HG03457 (cell line): ENCODE measurements around the gene SERPINI2.
"Not testable (repeated sequence)": the region's sequence is repeated elsewhere in the genome, so short reads cannot be mapped to it uniquely, and the experiment has no call there.

Experiments used
- ATAC-seq: cut with Tn5 transposase; IDR thresholded peaks from one replicate; pipeline ENCODE4 v1.9.1; 2021; ENCODE audit warnings: moderate number of reproducible peaks; ENCODE audit not compliant: unreplicated experiment

Gene SERPINI2

GRCh38 chr3:167451282-167451681, 22.6 kb downstream of the SERPINI2 start:
- ATAC-seq = no peak

GRCh38 chr3:167450675-167451074, 23.2 kb downstream of the SERPINI2 start:
- no peak for ATAC-seq

GRCh38 chr3:167450195-167450594, 23.6 kb downstream of the SERPINI2 start:
- no peak for ATAC-seq

GRCh38 chr3:167445491-167445890, 28.4 kb downstream of the SERPINI2 start:
- ATAC-seq = no peak

GRCh38 chr3:167441256-167441655, 32.6 kb downstream of the SERPINI2 start:
- no peak for ATAC-seq

- ATAC-seq = no peak
Measured at GRCh38 chr3:167437428-167438139, 36.3 kb downstream of the SERPINI2 start.

- not testable (repeated sequence) for ATAC-seq
Measured at GRCh38 chr3:167426962-167427361, 46.9 kb downstream of the SERPINI2 start.

- ATAC-seq = not testable (repeated sequence)
Measured at GRCh38 chr3:167422396-167422795, 51.4 kb downstream of the SERPINI2 start.

GRCh38 chr3:167409611-167410010, 64.2 kb downstream of the SERPINI2 start:
- ATAC-seq = no peak

- no peak for ATAC-seq
Measured at GRCh38 chr3:167406876-167407492, 66.9 kb downstream of the SERPINI2 start.

- no peak for ATAC-seq
Measured at GRCh38 chr3:167397826-167398225, 76.0 kb downstream of the SERPINI2 start.

GRCh38 chr3:167396075-167396474, 77.8 kb downstream of the SERPINI2 start:
- ATAC-seq = no peak

- no peak for ATAC-seq
Measured at GRCh38 chr3:167394003-167394402, 79.8 kb downstream of the SERPINI2 start.
